HEK293T (cell line): ENCODE measurements around the gene IFNK.

Source experiments
- CTBP1 ChIP-seq: fragments of 450-650 bp; IDR thresholded peaks from 2 replicates; pipeline ENCODE4 v1.6.1; 2016; ENCODE audit warnings: borderline replicate concordance
- ELF4 ChIP-seq: fragments of 450-650 bp; IDR thresholded peaks from 2 replicates; pipeline ENCODE4 v1.6.1; 2017; ENCODE audit warnings: antibody characterized with exemption
- FOXA1 ChIP-seq: fragments of 450-650 bp; IDR thresholded peaks from 2 replicates; pipeline ENCODE4 v1.6.1; 2016; ENCODE audit warnings: mild to moderate bottlenecking
- FOXM1 ChIP-seq: fragments of 450-650 bp; IDR thresholded peaks from 2 replicates; pipeline ENCODE4 v1.6.1; 2017; ENCODE audit warnings: mild to moderate bottlenecking, borderline replicate concordance
- SP1 ChIP-seq: fragments of 450-650 bp; IDR thresholded peaks from 2 replicates; pipeline ENCODE4 v1.6.1; 2017
- TARDBP ChIP-seq: fragments of 450-650 bp; IDR thresholded peaks from 2 replicates; pipeline ENCODE4 v1.6.1; 2016
- ZNF384 ChIP-seq: fragments of 450-650 bp; IDR thresholded peaks from 2 replicates; pipeline ENCODE4 v1.6.1; 2016

- TF ChIP-seq FOXM1 (no peak), FOXA1 (no peak), ZNF384 (no peak), TARDBP (no peak), ELF4 (no peak), SP1 (no peak), CTBP1 (no peak)
These were observed 9.2 kb downstream of the IFNK start for GRCh38 chr9:27533311-27533710.
